GM23338 (cell line): ENCODE data around the gene MKKS. TPM values are rescaled to one million over a fixed set of nuclear protein-coding genes. Genes with fewer than 3 reads are reported as not detected.

Experiments used
- ATAC-seq: fragments of 200-7000 bp; cut with Tn5 transposase; 3 replicates; pipeline ENCODE4 v1.9.1; 2020
- DNase-seq: peaks from one replicate; pipeline ENCODE4 v3.0.0-alpha.2; 2015; ENCODE audit warnings: low spot score
- H2AFZ ChIP-seq: fragments of 200-600 bp; sonication (generic); 2 replicates; pipeline ENCODE4 v1.8.0; 2016; ENCODE audit warnings: antibody characterized with exemption, mild to moderate bottlenecking, moderate library complexity
- H3F3A ChIP-seq: fragments of 200-600 bp; sonication (generic); replicated peaks from 2 replicates; pipeline ENCODE4 v1.8.0; 2017; ENCODE audit warnings: antibody characterized with exemption, mixed run types, low read depth
- H3K27ac ChIP-seq: fragments of 200-600 bp; sonication (generic); 2 replicates; pipeline ENCODE4 v1.6.1; 2016; ENCODE audit warnings: low read depth
- H3K27me3 ChIP-seq: fragments of 200-600 bp; sonication (generic); 2 replicates; pipeline ENCODE4 v1.8.0; 2016; ENCODE audit warnings: mild to moderate bottlenecking, mixed run types, moderate library complexity; ENCODE audit not compliant: insufficient read depth
- H3K36me3 ChIP-seq: fragments of 200-600 bp; sonication (generic); 2 replicates; pipeline ENCODE4 v1.8.0; 2016; ENCODE audit warnings: mild to moderate bottlenecking; ENCODE audit not compliant: insufficient read depth
- H3K4me1 ChIP-seq: fragments of 200-600 bp; sonication (generic); 2 replicates; pipeline ENCODE4 v1.8.0; 2016; ENCODE audit warnings: mild to moderate bottlenecking, moderate library complexity; ENCODE audit not compliant: insufficient read depth
- H3K4me2 ChIP-seq: fragments of 200-600 bp; sonication (generic); 2 replicates; pipeline ENCODE4 v1.7.1; 2017; ENCODE audit warnings: mixed run types
- H3K4me3 ChIP-seq: fragments of 200-600 bp; sonication (generic); 2 replicates; pipeline ENCODE4 v1.6.1; 2016; ENCODE audit warnings: mixed run types
- H3K79me2 ChIP-seq: fragments of 200-600 bp; sonication (generic); replicated peaks from 2 replicates; pipeline ENCODE4 v1.8.0; 2017; ENCODE audit warnings: mild to moderate bottlenecking; ENCODE audit not compliant: insufficient read depth
- H3K9me2 ChIP-seq: fragments of 200-600 bp; sonication (generic); 2 replicates; pipeline ENCODE4 v1.8.0; 2017; ENCODE audit not compliant: insufficient read depth
- H4K20me1 ChIP-seq: fragments of 200-600 bp; sonication (generic); replicated peaks from 2 replicates; pipeline ENCODE4 v1.8.0; 2017; ENCODE audit warnings: mild to moderate bottlenecking; ENCODE audit not compliant: insufficient read depth
- H3K27ac Mint-ChIP-seq: 2 replicates; pipeline ENCODE4 v1.8.0; 2020; ENCODE audit warnings: inconsistent platforms, mild to moderate bottlenecking, moderate library complexity, mixed read lengths
- H3K27me3 Mint-ChIP-seq: 3 replicates; pipeline ENCODE4 v1.8.0; 2022; ENCODE audit warnings: low read depth, mild to moderate bottlenecking, moderate library complexity, mixed read lengths, inconsistent platforms; ENCODE audit not compliant: insufficient read depth, poor library complexity
- H3K36me3 Mint-ChIP-seq: 3 replicates; pipeline ENCODE4 v1.8.0; 2021; ENCODE audit warnings: low read depth, mild to moderate bottlenecking, inconsistent platforms, moderate library complexity, mixed read lengths
- H3K4me1 Mint-ChIP-seq: 3 replicates; pipeline ENCODE4 v1.8.0; 2020; ENCODE audit warnings: mild to moderate bottlenecking, inconsistent platforms, mixed read lengths
- H3K4me3 Mint-ChIP-seq: 3 replicates; pipeline ENCODE4 v1.8.0; 2021; ENCODE audit warnings: moderate library complexity, mild to moderate bottlenecking, inconsistent platforms, mixed read lengths
- H3K9me3 Mint-ChIP-seq: 3 replicates; pipeline ENCODE4 v1.8.0; 2020; ENCODE audit warnings: moderate library complexity, mild to moderate bottlenecking, inconsistent platforms, mixed read lengths
- CREB1 ChIP-seq: fragments of 250-450 bp; sonication (Bioruptor Pico); IDR thresholded peaks from 2 replicates; pipeline ENCODE4 v1.5.0; 2020; ENCODE audit warnings: low read depth, mild to moderate bottlenecking, moderate library complexity
- ETS1 ChIP-seq: IDR thresholded peaks from 2 replicates; pipeline ENCODE4 v1.6.1; 2016; ENCODE audit warnings: antibody characterized with exemption
- EZH2 ChIP-seq: fragments of 200-600 bp; sonication (generic); IDR thresholded peaks from one replicate; pipeline ENCODE4 v1.8.0; 2017; ENCODE audit warnings: antibody characterized with exemption, mild to moderate bottlenecking, low read depth; ENCODE audit not compliant: unreplicated experiment
- EZH2phosphoT487 ChIP-seq: fragments of 200-600 bp; sonication (generic); IDR thresholded peaks from one replicate; pipeline ENCODE4 v1.8.1; 2018; ENCODE audit warnings: antibody characterized with exemption; ENCODE audit not compliant: unreplicated experiment
- NANOG ChIP-seq: IDR thresholded peaks from 2 replicates; pipeline ENCODE4 v1.6.1; 2016; ENCODE audit warnings: antibody characterized with exemption, borderline replicate concordance
- POLR2AphosphoS5 ChIP-seq: IDR thresholded peaks from 2 replicates; pipeline ENCODE4 v1.6.1; 2016; ENCODE audit warnings: antibody characterized with exemption, low read depth
- ZNF114 ChIP-seq: fragments of 250-450 bp; sonication (Bioruptor Pico); IDR thresholded peaks from 2 replicates; pipeline ENCODE4 v1.5.0; 2020; ENCODE audit warnings: mild to moderate bottlenecking, moderate library complexity
- ZNF331 ChIP-seq: fragments of 250-450 bp; sonication (Bioruptor Pico); IDR thresholded peaks from 2 replicates; pipeline ENCODE4 v1.5.0; 2020; ENCODE audit warnings: low read depth, mild to moderate bottlenecking, moderate library complexity
- polyA plus RNA-seq: library from polyadenylated mRNA; unstranded; fragments of >200 nt; fragmentation: Nextera tagmentation; extraction: Ambion mirVana; gene quantifications from 2 replicates; pipeline ENCODE4 v1.2.1, GENCODE V29; 2016
- total RNA-seq: library from RNA; depleted of rRNA; stranded (reverse); fragments of >200 nt; shearing (Covaris generic); gene quantifications from 2 replicates; pipeline ENCODE4 v1.2.3, GENCODE V29; 2014
- TF ChIP-seq, protein P1 (sequence below): IDR thresholded peaks from one replicate; pipeline ENCODE4 v1.6.1; 2018; ENCODE audit warnings: antibody characterized with exemption; ENCODE audit not compliant: unreplicated experiment
- TF ChIP-seq, protein P2 (sequence below): fragments of 250-450 bp; sonication (Bioruptor Pico); IDR thresholded peaks from 2 replicates; pipeline ENCODE4 v1.5.0; 2020; ENCODE audit warnings: mild to moderate bottlenecking, moderate library complexity

Gene MKKS
- total and polyA plus RNA-seq, 2 experiments from 2014 or later, result 13.4 to 16.7 TPM

GRCh38 chr20:10367943-10368701 lies 65.9 kb downstream of the MKKS start:
- no peak for TF ChIP-seq EZH2
- no peak for TF ChIP-seq ETS1
- TF ChIP-seq, protein P1, sequence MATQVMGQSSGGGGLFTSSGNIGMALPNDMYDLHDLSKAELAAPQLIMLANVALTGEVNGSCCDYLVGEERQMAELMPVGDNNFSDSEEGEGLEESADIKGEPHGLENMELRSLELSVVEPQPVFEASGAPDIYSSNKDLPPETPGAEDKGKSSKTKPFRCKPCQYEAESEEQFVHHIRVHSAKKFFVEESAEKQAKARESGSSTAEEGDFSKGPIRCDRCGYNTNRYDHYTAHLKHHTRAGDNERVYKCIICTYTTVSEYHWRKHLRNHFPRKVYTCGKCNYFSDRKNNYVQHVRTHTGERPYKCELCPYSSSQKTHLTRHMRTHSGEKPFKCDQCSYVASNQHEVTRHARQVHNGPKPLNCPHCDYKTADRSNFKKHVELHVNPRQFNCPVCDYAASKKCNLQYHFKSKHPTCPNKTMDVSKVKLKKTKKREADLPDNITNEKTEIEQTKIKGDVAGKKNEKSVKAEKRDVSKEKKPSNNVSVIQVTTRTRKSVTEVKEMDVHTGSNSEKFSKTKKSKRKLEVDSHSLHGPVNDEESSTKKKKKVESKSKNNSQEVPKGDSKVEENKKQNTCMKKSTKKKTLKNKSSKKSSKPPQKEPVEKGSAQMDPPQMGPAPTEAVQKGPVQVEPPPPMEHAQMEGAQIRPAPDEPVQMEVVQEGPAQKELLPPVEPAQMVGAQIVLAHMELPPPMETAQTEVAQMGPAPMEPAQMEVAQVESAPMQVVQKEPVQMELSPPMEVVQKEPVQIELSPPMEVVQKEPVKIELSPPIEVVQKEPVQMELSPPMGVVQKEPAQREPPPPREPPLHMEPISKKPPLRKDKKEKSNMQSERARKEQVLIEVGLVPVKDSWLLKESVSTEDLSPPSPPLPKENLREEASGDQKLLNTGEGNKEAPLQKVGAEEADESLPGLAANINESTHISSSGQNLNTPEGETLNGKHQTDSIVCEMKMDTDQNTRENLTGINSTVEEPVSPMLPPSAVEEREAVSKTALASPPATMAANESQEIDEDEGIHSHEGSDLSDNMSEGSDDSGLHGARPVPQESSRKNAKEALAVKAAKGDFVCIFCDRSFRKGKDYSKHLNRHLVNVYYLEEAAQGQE, result no peak
- no peak for TF ChIP-seq NANOG
- no peak for TF ChIP-seq EZH2phosphoT487
- TF ChIP-seq ZNF331 (CRISPR knock-in tag), result no peak
- TF ChIP-seq, protein P2, sequence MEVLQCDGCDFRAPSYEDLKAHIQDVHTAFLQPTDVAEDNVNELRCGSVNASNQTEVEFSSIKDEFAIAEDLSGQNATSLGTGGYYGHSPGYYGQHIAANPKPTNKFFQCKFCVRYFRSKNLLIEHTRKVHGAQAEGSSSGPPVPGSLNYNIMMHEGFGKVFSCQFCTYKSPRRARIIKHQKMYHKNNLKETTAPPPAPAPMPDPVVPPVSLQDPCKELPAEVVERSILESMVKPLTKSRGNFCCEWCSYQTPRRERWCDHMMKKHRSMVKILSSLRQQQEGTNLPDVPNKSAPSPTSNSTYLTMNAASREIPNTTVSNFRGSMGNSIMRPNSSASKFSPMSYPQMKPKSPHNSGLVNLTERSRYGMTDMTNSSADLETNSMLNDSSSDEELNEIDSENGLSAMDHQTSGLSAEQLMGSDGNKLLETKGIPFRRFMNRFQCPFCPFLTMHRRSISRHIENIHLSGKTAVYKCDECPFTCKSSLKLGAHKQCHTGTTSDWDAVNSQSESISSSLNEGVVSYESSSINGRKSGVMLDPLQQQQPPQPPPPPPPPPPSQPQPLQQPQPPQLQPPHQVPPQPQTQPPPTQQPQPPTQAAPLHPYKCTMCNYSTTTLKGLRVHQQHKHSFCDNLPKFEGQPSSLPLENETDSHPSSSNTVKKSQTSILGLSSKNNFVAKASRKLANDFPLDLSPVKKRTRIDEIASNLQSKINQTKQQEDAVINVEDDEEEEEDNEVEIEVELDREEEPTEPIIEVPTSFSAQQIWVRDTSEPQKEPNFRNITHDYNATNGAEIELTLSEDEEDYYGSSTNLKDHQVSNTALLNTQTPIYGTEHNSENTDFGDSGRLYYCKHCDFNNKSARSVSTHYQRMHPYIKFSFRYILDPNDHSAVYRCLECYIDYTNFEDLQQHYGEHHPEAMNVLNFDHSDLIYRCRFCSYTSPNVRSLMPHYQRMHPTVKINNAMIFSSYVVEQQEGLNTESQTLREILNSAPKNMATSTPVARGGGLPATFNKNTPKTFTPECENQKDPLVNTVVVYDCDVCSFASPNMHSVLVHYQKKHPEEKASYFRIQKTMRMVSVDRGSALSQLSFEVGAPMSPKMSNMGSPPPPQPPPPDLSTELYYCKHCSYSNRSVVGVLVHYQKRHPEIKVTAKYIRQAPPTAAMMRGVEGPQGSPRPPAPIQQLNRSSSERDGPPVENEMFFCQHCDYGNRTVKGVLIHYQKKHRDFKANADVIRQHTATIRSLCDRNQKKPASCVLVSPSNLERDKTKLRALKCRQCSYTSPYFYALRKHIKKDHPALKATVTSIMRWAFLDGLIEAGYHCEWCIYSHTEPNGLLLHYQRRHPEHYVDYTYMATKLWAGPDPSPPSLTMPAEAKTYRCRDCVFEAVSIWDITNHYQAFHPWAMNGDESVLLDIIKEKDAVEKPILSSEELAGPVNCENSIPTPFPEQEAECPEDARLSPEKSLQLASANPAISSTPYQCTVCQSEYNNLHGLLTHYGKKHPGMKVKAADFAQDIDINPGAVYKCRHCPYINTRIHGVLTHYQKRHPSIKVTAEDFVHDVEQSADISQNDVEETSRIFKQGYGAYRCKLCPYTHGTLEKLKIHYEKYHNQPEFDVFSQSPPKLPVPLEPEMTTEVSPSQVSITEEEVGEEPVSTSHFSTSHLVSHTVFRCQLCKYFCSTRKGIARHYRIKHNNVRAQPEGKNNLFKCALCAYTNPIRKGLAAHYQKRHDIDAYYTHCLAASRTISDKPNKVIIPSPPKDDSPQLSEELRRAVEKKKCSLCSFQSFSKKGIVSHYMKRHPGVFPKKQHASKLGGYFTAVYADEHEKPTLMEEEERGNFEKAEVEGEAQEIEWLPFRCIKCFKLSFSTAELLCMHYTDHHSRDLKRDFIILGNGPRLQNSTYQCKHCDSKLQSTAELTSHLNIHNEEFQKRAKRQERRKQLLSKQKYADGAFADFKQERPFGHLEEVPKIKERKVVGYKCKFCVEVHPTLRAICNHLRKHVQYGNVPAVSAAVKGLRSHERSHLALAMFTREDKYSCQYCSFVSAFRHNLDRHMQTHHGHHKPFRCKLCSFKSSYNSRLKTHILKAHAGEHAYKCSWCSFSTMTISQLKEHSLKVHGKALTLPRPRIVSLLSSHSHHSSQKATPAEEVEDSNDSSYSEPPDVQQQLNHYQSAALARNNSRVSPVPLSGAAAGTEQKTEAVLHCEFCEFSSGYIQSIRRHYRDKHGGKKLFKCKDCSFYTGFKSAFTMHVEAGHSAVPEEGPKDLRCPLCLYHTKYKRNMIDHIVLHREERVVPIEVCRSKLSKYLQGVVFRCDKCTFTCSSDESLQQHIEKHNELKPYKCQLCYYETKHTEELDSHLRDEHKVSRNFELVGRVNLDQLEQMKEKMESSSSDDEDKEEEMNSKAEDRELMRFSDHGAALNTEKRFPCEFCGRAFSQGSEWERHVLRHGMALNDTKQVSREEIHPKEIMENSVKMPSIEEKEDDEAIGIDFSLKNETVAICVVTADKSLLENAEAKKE (CRISPR knock-in tag), result no peak
- no peak for TF ChIP-seq POLR2AphosphoS5
- TF ChIP-seq ZNF114 (CRISPR knock-in tag), result no peak
- no peak for TF ChIP-seq CREB1
- H3K4me1 Mint-ChIP-seq, result no peaks in the 10 kb centered on the region; the same call in 2 of the 3 replicates
- Histone ChIP-seq H3K79me2 (no peaks in the 10 kb centered on the region), H3K36me3 (no peaks in the 10 kb centered on the region), H3K9me2 (no peaks in the 10 kb centered on the region), H4K20me1 (no peaks in the 10 kb centered on the region), H3F3A (no peaks in the 10 kb centered on the region), H2AFZ (peak overlapping the region; percentile 56; the same call in 1 of the 2 replicates), H3K27me3 (no peaks in the 10 kb centered on the region), H3K4me2 (no peak overlapping the region), H3K4me3 (no peak overlapping the region), H3K27ac (no peak overlapping the region), H3K4me1 (peaks cover 5% of the 10 kb centered on the region; the same call in 1 of the 2 replicates)
- no peaks in the 10 kb centered on the region; the same call in 1 of the 3 replicates for H3K9me3 Mint-ChIP-seq
- H3K36me3 Mint-ChIP-seq, result no peaks in the 10 kb centered on the region
- no peak overlapping the region for H3K27ac Mint-ChIP-seq
- no peak for DNase-seq
- no peak overlapping the region for H3K4me3 Mint-ChIP-seq
- ATAC-seq, result no peak
- H3K27me3 Mint-ChIP-seq, result no peaks in the 10 kb centered on the region
